Activated naive CD4-positive, alpha-beta T cell treated with anti-CD3 and anti-CD28 coated beads, Interleukin-2, amount 10 ng/mL, durations not matched to agents 7 days and 5 days (primary cell): ENCODE measurements around the gene KDM2A.

Experiments used
- CTCF ChIA-PET: fragments of 350-600 bp; sonication (Branson Sonifier 250); formaldehyde crosslinking; loops from one replicate; lab custom pipeline; 2021; ENCODE audit warnings: antibody characterized with exemption; lab: Charles Lee
- DNase-seq: peaks from one replicate; pipeline ENCODE4 v3.0.0-alpha.2; 2020
- H3K27ac Mint-ChIP-seq: one replicate; pipeline ENCODE4 v1.8.0; 2021; ENCODE audit warnings: mild to moderate bottlenecking, moderate library complexity, mixed read lengths
- H3K27me3 Mint-ChIP-seq: one replicate; pipeline ENCODE4 v1.8.0; 2021; ENCODE audit warnings: mild to moderate bottlenecking, mixed read lengths
- H3K36me3 Mint-ChIP-seq: one replicate; pipeline ENCODE4 v1.8.0; 2021; ENCODE audit warnings: mixed read lengths
- H3K4me1 Mint-ChIP-seq: one replicate; pipeline ENCODE4 v1.8.0; 2021; ENCODE audit warnings: mixed read lengths
- H3K4me3 Mint-ChIP-seq: one replicate; pipeline ENCODE4 v1.8.0; 2021; ENCODE audit warnings: mild to moderate bottlenecking, moderate library complexity, mixed read lengths
- H3K9me3 Mint-ChIP-seq: one replicate; pipeline ENCODE4 v1.8.0; 2021; ENCODE audit warnings: mixed read lengths

The KDM2A gene

GRCh38 chr11:67282155-67282875 is 163.3 kb downstream of the KDM2A start:
- DNase-seq = peak; percentile 12
- peaks cover 62% of the 10 kb centered on the region for H3K36me3 Mint-ChIP-seq
- peaks cover under 1% of the 10 kb centered on the region for H3K27me3 Mint-ChIP-seq
- H3K27ac Mint-ChIP-seq = peak overlapping the region; percentile 72
- H3K9me3 Mint-ChIP-seq = no peaks in the 10 kb centered on the region
- no peak overlapping the region for H3K4me3 Mint-ChIP-seq
- CTCF ChIA-PET = no interaction called here
- peaks cover 71% of the 10 kb centered on the region for H3K4me1 Mint-ChIP-seq

GRCh38 chr11:67282876-67283371 is 163.9 kb downstream of the KDM2A start:
- DNase-seq = peak; percentile 13
- CTCF ChIA-PET = no interaction called here
- Mint-ChIP-seq H3K4me1 (peaks cover 71% of the 10 kb centered on the region), H3K27me3 (peaks cover 6% of the 10 kb centered on the region), H3K4me3 (no peak overlapping the region), H3K9me3 (no peaks in the 10 kb centered on the region), H3K27ac (peak overlapping the region; percentile 80), H3K36me3 (peaks cover 62% of the 10 kb centered on the region)

- CTCF ChIA-PET = no interaction called here
- Mint-ChIP-seq H3K27me3 (peaks cover 7% of the 10 kb centered on the region), H3K36me3 (peaks cover 59% of the 10 kb centered on the region), H3K4me3 (no peak overlapping the region), H3K4me1 (peaks cover 70% of the 10 kb centered on the region), H3K9me3 (no peaks in the 10 kb centered on the region), H3K27ac (peak overlapping the region; percentile 80)
- peak; percentile 17 for DNase-seq
Measured at GRCh38 chr11:67283481-67283963, 164.5 kb downstream of the KDM2A start.

DNA sequence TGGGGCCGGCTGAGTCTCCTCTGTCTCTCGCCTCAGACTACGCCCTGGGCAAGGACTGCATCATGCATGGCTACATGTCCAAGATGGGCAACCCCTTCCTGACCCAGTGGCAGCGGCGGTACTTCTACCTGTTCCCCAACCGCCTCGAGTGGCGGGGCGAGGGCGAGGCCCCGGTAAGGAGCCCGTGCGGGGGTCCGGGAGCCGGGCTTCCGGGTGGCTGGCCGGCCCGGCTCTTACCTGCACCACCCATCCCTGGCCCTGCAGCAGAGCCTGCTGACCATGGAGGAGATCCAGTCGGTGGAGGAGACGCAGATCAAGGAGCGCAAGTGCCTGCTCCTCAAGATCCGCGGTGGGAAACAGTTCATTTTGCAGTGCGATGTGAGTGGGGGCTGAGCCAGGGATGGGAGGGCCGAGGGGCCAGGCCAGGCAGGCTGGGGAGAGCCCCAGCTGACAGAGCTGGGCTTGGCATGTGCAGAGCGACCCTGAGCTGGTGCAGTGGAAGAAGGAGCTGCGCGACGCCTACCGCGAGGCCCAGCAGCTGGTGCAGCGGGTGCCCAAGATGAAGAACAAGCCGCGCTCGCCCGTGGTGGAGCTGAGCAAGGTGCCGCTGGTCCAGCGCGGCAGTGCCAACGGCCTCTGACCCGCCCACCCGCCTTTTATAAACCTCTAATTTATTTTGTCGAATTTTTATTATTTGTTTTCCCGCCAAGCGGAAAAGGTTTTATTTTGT is 165.9 kb downstream of the KDM2A start:
- Mint-ChIP-seq H3K36me3 (peaks cover 52% of the 10 kb centered on the region), H3K4me3 (peak overlapping the region; percentile 12), H3K4me1 (peaks cover 57% of the 10 kb centered on the region), H3K9me3 (no peaks in the 10 kb centered on the region), H3K27me3 (peaks cover 12% of the 10 kb centered on the region), H3K27ac (peak overlapping the region; percentile 80)
- CTCF ChIA-PET = interaction anchor here (1.2 kb wide), 1 partner anchor 9 kb away, joined by 3 read pairs; no protein-coding TSS in a partner anchor
- DNase-seq = peak; percentile 21

GRCh38 chr11:67285541-67286498 is 166.8 kb downstream of the KDM2A start:
- H3K9me3 Mint-ChIP-seq = no peaks in the 10 kb centered on the region
- H3K27me3 Mint-ChIP-seq = peaks cover 12% of the 10 kb centered on the region
- peaks cover 53% of the 10 kb centered on the region for H3K36me3 Mint-ChIP-seq
- no peak for DNase-seq
- H3K4me3 Mint-ChIP-seq = peak overlapping the region; percentile 77
- peaks cover 60% of the 10 kb centered on the region for H3K4me1 Mint-ChIP-seq
- CTCF ChIA-PET = interaction anchor here (1.2 to 3.0 kb wide), 5 partner anchors 10 to 24 kb away, joined by 3 to 22 read pairs (median 9); partner anchors contain the start of gene GRK2
- H3K27ac Mint-ChIP-seq = peak overlapping the region; percentile 99

DNA sequence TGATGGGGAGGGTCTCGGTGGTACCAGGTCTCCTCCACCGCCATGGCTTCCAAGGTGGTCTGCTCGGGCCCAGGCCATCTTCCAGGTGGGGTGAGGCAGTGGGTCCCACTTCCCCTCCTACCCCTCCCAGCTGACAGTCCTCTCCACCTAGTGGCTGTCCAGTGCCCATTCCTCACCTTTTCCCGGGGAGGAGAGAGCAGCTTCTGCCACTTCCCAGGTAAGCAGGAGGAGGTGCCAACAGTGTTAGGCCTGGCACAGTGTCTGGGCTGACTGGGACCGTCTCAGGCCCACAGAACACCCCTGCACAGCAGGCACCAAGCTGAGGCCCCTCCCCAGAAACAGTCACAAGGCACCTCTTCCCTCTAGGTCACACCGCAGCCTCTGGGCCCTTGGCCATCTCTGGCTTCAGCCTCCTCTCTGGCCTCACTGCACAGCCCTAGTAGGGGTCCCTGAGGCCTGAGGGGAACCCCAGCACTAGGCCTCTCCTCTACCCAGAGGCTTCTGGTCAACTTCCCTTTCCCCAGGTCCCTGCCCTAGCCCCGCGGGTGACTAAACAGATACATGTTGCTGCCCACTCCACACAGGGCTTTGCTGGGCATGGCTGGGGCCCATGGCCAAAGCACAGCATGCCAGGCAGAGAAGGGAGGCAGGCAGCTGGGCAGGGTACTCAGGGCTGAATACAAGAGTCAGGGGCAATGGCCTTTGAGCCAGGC is 167.7 kb downstream of the KDM2A start:
- peak overlapping the region; percentile 77 for H3K4me3 Mint-ChIP-seq
- peaks cover 61% of the 10 kb centered on the region for H3K36me3 Mint-ChIP-seq
- peaks cover 12% of the 10 kb centered on the region for H3K27me3 Mint-ChIP-seq
- DNase-seq = no peak
- H3K9me3 Mint-ChIP-seq = no peaks in the 10 kb centered on the region
- H3K4me1 Mint-ChIP-seq = peaks cover 68% of the 10 kb centered on the region
- peak overlapping the region; percentile 99 for H3K27ac Mint-ChIP-seq
- CTCF ChIA-PET = interaction anchor here (1.5 to 3.0 kb wide), 7 partner anchors 9 to 30 kb away, joined by 4 to 22 read pairs (median 12); partner anchors contain the start of gene GRK2

- CTCF ChIA-PET = interaction anchor here (0.8 to 3.0 kb wide), 8 partner anchors 10 to 29 kb away, joined by 3 to 22 read pairs (median 10); partner anchors contain the start of gene GRK2
- peaks cover 12% of the 10 kb centered on the region for H3K27me3 Mint-ChIP-seq
- H3K4me3 Mint-ChIP-seq = peak overlapping the region; percentile 77
- H3K9me3 Mint-ChIP-seq = no peaks in the 10 kb centered on the region
- H3K4me1 Mint-ChIP-seq = peaks cover 71% of the 10 kb centered on the region
- DNase-seq = peak; percentile 70
- peak overlapping the region; percentile 99 for H3K27ac Mint-ChIP-seq
- H3K36me3 Mint-ChIP-seq = peaks cover 62% of the 10 kb centered on the region
Measured at GRCh38 chr11:67287355-67288197, 168.5 kb downstream of the KDM2A start.

- Mint-ChIP-seq H3K27me3 (peaks cover 12% of the 10 kb centered on the region), H3K36me3 (peaks cover 62% of the 10 kb centered on the region), H3K9me3 (no peaks in the 10 kb centered on the region), H3K4me1 (peaks cover 75% of the 10 kb centered on the region), H3K4me3 (peak overlapping the region; percentile 77), H3K27ac (peak overlapping the region; percentile 99)
- CTCF ChIA-PET = interaction anchor here (0.8 to 3.0 kb wide), 7 partner anchors 11 to 29 kb away, joined by 3 to 22 read pairs (median 12); partner anchors contain the start of gene GRK2
- no peak for DNase-seq
Measured at GRCh38 chr11:67288198-67288451, 169.1 kb downstream of the KDM2A start.

DNA sequence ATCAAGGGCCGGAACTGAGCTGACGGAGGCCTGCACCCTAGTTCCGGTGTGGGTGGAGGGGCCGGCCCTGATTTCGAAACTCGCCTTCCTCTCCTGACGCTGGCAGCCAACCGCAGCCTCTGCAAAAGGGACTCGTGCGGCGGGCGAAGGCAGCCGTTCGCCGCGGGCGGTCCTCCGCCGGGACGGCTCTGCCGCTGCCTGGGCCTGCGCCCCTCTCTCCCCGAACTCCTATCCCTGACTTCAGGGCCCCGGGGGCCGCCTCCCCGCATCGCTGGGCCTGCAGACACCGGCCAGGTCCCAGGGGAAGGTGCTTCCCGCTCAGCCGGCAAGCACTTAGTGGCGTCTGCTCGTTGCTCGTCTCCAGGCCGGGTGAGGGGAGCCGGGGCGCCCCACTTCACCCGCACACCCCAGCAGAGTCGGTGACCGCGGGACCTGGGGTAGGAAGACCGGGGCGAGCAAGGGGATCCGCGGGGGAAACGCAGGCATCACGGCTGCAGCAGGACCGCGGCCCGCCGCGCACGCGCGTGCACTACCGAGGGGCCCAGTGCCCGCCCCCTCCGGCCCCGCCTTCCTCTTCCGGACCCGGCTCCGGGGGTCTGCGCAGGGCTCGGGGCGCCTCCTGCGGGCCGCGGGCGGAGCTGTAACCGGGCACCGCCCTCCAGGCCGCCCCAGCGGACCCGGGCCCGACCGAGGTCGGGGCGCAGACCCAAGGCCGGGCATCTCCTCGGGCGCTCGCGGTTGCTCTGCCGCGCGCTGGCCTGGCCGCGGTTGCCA is 169.6 kb downstream of the KDM2A start:
- H3K4me1 Mint-ChIP-seq = peaks cover 78% of the 10 kb centered on the region
- H3K9me3 Mint-ChIP-seq = no peaks in the 10 kb centered on the region
- CTCF ChIA-PET = interaction anchor here (0.6 to 3.0 kb wide), 10 partner anchors 11 to 34 kb away, joined by 3 to 22 read pairs (median 8); partner anchors contain the start of gene GRK2
- H3K27me3 Mint-ChIP-seq = peaks cover 12% of the 10 kb centered on the region
- peak overlapping the region; percentile 77 for H3K4me3 Mint-ChIP-seq
- H3K36me3 Mint-ChIP-seq = peaks cover 63% of the 10 kb centered on the region
- peak; percentile 94 for DNase-seq
- H3K27ac Mint-ChIP-seq = peak overlapping the region; percentile 99

GRCh38 chr11:67289226-67289650 is 170.2 kb downstream of the KDM2A start, which contains the start of gene ANKRD13D:
Gene ANKRD13D (plus strand): TSS chr11:67289303. CDS start chr11:67289461, 158 bp downstream.
- no peak for DNase-seq
- CTCF ChIA-PET = interaction anchor here (0.6 to 3.0 kb wide), 7 partner anchors 12 to 36 kb away, joined by 3 to 22 read pairs (median 4); no protein-coding TSS in a partner anchor

DNA sequence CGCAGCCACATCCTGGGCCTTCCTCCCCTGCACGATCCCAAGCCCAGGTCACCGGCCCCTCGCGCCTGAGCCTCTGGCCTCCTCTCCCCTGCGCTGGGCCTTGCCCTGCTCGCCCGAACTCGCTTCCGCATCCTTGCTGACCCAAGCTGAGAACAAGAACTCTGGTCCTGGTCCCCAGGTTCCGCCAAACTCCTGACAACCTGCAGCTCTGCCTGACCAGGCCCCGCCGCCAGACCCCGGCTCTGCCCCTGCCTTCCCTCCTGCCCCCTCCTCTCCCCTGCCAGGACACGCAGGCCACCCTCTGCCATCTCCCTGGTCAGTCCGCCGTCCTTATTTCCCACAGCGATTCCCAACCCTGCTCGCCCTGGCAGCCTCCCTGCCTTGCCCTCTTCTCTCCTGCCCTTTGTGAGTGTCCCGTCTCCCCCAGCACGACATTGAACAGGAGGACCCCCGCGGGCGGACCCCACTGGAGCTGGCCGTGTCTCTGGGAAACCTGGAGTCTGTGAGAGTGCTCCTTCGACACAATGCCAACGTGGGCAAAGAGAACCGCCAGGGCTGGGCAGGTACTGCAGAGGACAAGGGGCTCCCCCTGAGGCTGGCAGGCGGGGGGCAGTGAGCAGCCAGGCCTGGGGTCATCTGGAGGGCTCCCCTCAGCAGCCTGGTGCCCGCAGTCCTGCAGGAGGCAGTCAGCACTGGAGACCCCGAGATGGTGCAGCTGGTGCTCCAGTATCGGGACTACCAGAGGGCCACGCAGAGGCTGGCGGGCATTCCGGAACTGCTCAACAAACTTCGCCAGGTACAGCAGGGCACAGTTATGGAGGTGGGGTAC is 170.8 kb downstream of the KDM2A start:
- peaks cover 73% of the 10 kb centered on the region for H3K4me1 Mint-ChIP-seq
- peaks cover 59% of the 10 kb centered on the region for H3K36me3 Mint-ChIP-seq
- no peak for DNase-seq

More at GRCh38 chr11:67289226-67289650, 170.2 kb downstream of the KDM2A start, which contains the start of gene ANKRD13D:
- H3K4me3 Mint-ChIP-seq = peak within 1 kb of the TSS; percentile 92
- peaks cover 12% of the 10 kb centered on the region for H3K27me3 Mint-ChIP-seq
- peak within 1 kb of the TSS; percentile 99 for H3K27ac Mint-ChIP-seq
- H3K9me3 Mint-ChIP-seq = no peaks in the 10 kb centered on the region
- peaks cover 63% of the 10 kb centered on the region for H3K36me3 Mint-ChIP-seq
- H3K4me1 Mint-ChIP-seq = peaks cover 76% of the 10 kb centered on the region

More for the DNA sequence above, 170.8 kb downstream of the KDM2A start:
- Mint-ChIP-seq H3K27me3 (peaks cover 12% of the 10 kb centered on the region), H3K4me3 (peak overlapping the region; percentile 92), H3K27ac (peak overlapping the region; percentile 89), H3K9me3 (no peaks in the 10 kb centered on the region)
- CTCF ChIA-PET = interaction anchor here (0.8 to 2.6 kb wide), 4 partner anchors 21 to 36 kb away, joined by 3 to 12 read pairs (median 4); no protein-coding TSS in a partner anchor
